ENCODE measurements around the gene CDKN2B. TPM values are rescaled to one million over a fixed set of nuclear protein-coding genes. Genes with fewer than 3 reads are reported as not detected.
A peak's percentile ranks its signal among the peaks of the same experiment; 100 is the strongest.
"Not testable (repeated sequence)": the region's sequence is repeated elsewhere in the genome, so short reads cannot be mapped to it uniquely, and the experiment has no call there.

Gene CDKN2B, protein sequence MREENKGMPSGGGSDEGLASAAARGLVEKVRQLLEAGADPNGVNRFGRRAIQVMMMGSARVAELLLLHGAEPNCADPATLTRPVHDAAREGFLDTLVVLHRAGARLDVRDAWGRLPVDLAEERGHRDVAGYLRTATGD
- total RNA-seq, result 10 to 100 TPM; 37.6 to 83.2 (median 55.0) TPM

DNA sequence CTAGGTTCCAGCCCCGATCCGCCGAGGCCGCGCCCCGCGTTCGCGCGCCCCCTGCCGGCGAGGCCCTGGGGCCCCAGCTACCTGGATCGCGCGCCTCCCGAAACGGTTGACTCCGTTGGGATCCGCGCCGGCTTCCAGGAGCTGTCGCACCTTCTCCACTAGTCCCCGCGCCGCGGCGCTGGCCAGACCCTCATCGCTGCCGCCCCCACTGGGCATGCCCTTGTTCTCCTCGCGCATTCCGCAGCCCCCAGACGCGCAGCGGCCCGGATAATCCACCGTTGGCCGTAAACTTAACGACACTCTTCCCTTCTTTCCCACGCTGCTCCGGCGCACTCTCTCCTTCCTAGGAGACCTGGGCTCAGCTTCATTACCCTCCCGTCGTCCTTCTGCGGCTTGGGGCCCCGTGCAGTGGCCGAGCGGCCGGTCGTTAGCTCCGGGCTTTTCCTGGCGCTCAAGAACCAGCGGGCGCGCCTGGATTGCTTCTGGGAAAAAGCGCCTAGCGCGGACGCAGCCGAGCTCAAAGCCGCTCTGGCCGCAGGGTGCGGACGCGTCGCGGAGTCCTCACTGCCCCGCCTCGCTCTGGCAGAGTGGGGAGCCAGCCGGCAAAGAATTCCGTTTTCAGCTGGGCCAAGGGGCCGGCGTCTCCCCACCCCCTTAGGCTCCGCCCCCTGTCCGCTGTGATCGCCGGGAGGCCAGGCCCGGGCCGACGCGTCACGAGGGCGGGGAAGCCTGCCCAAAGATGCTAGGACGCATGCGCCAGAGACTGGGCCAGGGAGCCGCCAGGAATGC lies at the start of gene CDKN2B:
TSS of gene CDKN2B (minus strand) at position 589 of the 789 bp plus-strand sequence. CDS start at position 237, 352 bp downstream.
- peak within 1 kb of the TSS; percentile 81 for H3K4me3 ChIP-seq (ENCODE audit: low read depth, poor library complexity, severe bottlenecking)
- peak; percentile 91 to 98 for DNase-seq (ENCODE audit: low spot score in 2 of 2)
- WGBS, 2 donors, result 1 to 2% methylated on average over 59 to 85 of the region's 86 CpGs
- intact Hi-C loops (cut with DNase I; ENCODE audit: low total_unique reads), result no loop called here
- TF ChIP-seq, protein P1, sequence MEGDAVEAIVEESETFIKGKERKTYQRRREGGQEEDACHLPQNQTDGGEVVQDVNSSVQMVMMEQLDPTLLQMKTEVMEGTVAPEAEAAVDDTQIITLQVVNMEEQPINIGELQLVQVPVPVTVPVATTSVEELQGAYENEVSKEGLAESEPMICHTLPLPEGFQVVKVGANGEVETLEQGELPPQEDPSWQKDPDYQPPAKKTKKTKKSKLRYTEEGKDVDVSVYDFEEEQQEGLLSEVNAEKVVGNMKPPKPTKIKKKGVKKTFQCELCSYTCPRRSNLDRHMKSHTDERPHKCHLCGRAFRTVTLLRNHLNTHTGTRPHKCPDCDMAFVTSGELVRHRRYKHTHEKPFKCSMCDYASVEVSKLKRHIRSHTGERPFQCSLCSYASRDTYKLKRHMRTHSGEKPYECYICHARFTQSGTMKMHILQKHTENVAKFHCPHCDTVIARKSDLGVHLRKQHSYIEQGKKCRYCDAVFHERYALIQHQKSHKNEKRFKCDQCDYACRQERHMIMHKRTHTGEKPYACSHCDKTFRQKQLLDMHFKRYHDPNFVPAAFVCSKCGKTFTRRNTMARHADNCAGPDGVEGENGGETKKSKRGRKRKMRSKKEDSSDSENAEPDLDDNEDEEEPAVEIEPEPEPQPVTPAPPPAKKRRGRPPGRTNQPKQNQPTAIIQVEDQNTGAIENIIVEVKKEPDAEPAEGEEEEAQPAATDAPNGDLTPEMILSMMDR (IDR thresholded peaks at IDR 0.05), result no peak
- no peak for TF ChIP-seq POLR2A (IDR thresholded peaks at IDR 0.05)

DNA sequence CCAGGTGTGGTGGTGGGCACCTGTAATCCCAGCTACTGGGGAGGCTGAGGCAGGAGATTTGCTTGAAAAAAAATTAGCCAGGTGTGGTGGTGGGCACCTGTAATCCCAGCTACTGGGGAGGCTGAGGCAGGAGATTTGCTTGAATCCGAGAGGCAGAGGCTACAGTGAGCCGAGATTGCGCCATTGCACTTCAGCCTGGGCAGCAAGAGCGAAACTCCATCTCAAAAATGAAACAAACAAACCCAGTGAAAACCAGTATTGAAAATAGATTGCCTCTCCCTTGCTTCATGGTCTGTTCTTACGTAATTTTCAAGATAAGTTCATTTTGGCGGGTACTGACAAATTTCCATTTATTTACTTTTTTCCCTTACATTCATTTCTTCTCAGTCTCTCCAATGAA lies 48.9 kb upstream of the CDKN2B start:
- H3K4me3 ChIP-seq (ENCODE audit: low read depth, poor library complexity, severe bottlenecking); DNase-seq (ENCODE audit: low spot score in 2 of 2); intact Hi-C loops (cut with DNase I; ENCODE audit: low total_unique reads): not testable (repeated sequence)
- 97 to 98% methylated on average over 6 of the region's 6 CpGs for WGBS, 2 donors

- intact Hi-C loops (cut with DNase I; ENCODE audit: low total_unique reads), result no loop called here
- TF ChIP-seq, protein P1 (IDR thresholded peaks at IDR 0.05), result no peak
- H3K4me3 ChIP-seq (ENCODE audit: low read depth, poor library complexity, severe bottlenecking), result no peak overlapping the region
- 52 to 54% methylated on average over 3 of the region's 3 CpGs for WGBS, 2 donors
- no peak for DNase-seq (ENCODE audit: low spot score in 2 of 2)
These were observed 47.3 kb upstream of the CDKN2B start for GRCh38 chr9:22056402-22056801.

GRCh38 chr9:22055090-22055489 lies 46.0 kb upstream of the CDKN2B start:
- intact Hi-C loops (cut with DNase I; ENCODE audit: low total_unique reads), result no loop called here
- DNase-seq (ENCODE audit: low spot score in 2 of 2), result no peak
- no peak overlapping the region for H3K4me3 ChIP-seq (ENCODE audit: low read depth, poor library complexity, severe bottlenecking)
- TF ChIP-seq, protein P1 (IDR thresholded peaks at IDR 0.05), result no peak
- no peak for TF ChIP-seq POLR2A (IDR thresholded peaks at IDR 0.05)

DNA sequence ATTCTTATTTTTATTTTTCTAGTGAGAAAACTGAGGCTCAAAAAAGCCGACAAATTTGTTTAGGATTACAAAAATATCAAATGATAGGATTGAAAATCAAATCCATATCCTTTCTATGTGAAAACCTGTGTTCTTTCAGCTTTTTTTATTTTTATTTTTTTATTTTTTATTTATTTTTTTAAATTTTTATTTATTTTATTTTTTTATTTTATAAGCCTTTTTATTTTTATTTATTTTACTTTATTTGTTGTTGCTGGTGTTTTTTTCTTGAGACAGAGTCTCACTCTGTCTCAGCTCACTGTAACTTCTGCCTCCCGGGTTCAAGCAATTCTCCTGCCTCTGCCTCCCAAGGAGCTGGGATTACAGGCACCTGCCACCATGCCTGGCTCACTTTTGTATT lies 45.4 kb upstream of the CDKN2B start:
- TF ChIP-seq, protein P1 (IDR thresholded peaks at IDR 0.05), result no peak
- TF ChIP-seq POLR2A (IDR thresholded peaks at IDR 0.05), result no peak
- WGBS, 2 donors, result 96 to 98% methylated on average over 2 of the region's 2 CpGs
- no peak overlapping the region for H3K4me3 ChIP-seq (ENCODE audit: low read depth, poor library complexity, severe bottlenecking)
- intact Hi-C loops (cut with DNase I; ENCODE audit: low total_unique reads), result no loop called here
- no peak for DNase-seq (ENCODE audit: low spot score in 2 of 2)

DNA sequence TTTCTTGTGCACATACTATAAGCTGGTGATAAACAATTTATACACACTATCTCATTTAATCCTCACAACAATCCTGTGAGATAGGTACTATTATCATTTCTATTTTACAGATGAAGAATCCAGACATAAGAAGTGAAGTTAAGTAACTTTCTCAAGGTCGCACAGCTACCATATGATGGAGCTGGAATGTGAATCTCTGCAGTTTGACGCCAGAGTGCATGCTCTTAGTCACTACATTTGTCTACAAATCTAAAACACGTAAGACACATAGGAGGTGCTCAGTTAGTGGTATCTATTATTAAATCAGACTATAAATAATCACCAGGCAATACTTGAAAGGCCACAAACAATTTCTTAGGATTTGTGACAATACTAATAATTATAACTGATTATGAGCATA lies 45.0 kb upstream of the CDKN2B start:
- DNase-seq (ENCODE audit: low spot score in 2 of 2), result no peak
- no peak for TF ChIP-seq POLR2A (IDR thresholded peaks at IDR 0.05)
- TF ChIP-seq, protein P1 (IDR thresholded peaks at IDR 0.05), result no peak
- intact Hi-C loops (cut with DNase I; ENCODE audit: low total_unique reads), result no loop called here
- WGBS, 2 donors, result 93 to 95% methylated on average over 3 of the region's 3 CpGs
- H3K4me3 ChIP-seq (ENCODE audit: low read depth, poor library complexity, severe bottlenecking), result no peak overlapping the region
